ENCODE measurements around the gene SIGLEC7.

The SIGLEC7 gene

DNA sequence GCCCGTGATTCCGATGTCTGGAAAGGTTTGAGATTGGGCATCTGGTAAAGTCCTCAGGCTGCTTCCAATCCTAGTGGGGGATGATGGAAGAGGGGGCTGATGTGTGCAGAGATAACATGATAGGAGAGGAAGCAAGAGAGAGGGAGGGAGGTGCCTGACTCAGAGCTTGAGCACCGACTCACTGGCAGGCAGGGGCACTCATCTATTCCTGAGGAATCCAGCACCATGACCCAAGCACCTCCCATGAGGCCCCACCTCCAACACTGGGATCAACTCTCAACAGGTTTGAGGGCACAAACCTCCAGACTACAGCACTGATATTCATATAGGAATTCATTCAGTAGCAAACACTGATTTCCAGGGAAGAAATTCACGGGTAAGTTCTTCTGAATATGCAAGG, 23.0 kb upstream of the SIGLEC7 start:
- DNase-seq (ENCODE audit: low read depth): no peak

DNA sequence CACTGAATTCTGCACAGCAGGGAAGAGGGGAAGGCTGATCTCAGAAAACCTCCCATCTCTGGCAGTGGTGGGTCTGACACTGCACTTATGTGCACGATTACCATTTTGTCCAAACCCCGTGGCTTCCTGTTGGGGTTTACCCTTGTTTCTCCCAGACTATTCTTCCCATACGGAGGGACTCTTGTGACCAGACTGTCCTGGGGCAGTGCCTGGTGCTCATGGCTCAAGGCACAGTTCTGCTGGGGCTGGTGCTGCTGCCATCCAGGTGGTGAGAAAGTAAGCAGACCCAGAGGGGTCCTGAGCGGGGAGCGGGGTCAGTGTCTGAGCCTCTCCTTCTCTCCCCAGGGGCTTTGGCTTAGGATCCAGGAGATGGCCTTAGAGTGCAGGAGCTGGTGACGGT, 22.5 kb upstream of the SIGLEC7 start:
- DNase-seq (ENCODE audit: low read depth): no peak

DNA sequence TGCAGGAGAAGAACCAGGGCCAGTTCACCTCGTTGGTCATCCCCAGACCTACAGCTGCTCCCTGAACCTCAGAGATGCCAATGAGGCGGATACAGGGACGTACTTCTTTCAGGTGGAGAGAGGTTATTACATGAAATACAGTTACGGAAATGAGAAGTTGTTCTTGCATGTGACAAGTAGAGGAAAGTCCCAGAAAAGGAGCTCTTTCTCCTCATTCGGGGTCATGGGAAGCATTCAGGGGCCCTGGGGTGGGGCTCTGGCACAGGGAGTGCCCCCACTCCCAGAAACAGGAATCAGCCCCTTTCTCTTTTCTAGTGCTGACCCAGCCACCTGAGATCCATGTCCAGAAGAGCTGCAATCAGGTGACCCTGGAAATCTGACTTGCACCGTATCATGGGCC, 21.9 kb upstream of the SIGLEC7 start:
- DNase-seq (ENCODE audit: low read depth): no peak

DNA sequence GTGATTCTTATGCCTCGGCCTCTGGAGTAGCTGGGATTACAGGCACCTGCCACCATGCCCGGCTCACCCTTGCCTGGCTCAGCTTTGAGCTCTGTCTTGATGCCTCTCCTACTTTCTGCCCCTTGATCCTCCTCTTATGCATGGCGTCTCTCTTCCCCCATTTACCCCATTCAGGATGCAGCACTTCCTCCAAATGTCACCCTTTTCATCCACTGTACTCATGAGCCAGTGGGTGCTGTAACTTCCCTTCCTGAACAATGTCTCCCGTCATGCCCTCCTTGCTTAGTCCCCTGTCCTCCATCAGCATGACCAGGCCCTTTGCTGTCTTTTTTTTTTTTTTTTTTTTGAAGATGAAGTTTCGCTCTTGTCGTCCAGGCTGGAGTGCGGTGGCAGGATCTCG, 20.8 kb upstream of the SIGLEC7 start:
- DNase-seq (ENCODE audit: low read depth): no peak

DNA sequence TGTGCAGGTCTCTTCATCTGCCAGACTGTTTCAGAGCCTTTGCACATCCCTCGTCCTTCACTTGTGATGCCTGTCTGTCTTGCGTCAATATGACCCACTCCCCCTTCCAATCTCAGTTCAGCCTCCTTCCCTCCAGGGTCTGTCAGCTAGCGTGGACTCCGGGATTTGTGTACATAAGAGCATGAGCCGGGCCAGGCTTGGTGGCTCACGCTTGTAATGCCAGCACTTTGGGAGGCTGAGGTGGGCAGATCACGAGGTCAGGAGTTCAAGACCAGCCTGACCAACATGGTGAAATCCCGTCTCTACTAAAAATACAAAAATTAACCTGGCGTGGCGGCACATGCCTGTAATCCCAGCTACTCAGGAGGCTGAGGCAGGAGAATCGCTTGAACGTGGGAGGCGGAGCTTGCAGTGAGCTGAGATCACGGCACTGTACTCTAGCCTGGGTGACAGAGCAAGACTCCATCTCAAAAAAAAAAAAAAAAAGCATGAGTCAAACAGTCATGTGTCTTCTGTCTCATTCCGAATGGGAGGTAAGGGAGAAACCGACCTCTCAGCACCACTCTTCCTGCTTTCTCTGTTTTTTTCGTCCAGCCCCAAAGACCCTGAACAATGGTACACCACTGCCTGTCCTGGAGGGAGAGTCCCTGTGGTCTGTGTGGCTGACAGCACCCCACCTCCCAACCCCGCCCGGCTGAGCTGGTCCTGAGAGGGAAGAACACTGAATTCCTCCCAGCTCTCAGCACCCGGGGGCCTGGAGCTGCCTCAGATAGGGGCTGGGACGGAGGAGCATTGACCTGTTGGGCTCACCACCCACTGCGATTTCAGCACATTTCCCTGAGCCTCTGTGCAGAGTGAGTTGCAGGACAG, 19.8 kb upstream of the SIGLEC7 start:
- DNase-seq (ENCODE audit: low read depth): no peak

DNA sequence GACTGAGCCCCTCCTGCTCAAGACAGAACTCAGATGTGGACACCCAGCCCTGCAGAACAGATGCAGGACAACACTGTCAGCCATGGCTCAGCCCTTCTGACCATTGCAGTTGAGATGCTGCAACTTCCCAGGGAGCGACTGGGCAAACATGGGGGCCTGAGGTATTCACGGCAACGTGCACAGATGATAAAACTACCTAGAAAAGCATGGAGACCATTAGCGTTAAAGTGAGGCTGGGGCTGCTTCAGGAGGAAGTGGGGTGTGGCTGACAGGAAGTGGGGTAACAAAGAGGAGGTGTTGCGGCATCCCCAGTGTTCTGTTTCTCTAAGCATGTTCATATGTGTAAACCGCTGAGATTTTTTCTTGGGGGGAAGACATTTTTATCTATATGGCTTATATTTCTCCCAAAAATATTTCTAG, 18.7 kb upstream of the SIGLEC7 start:
- no peak for DNase-seq (ENCODE audit: low read depth)

DNA sequence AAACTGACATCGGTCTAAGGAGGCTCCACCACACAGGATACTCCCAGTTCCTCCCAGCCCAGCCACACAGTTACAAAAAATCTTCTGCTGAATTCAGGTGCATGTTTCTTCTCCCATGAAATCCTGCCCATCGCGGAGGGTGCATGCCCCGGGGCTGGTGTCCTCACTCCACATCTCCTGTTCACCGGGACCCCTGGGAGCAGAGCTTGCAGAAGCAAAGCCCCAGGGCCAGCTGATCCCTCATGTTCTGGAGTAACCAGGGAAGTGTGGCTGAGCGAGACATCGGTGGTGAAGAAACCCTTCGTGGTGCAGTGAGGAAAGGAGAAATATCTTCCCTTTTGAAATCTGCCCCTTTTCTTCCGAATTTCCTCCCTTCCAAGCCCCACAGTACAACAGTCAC, 18.3 kb upstream of the SIGLEC7 start:
- no peak for DNase-seq (ENCODE audit: low read depth)

DNA sequence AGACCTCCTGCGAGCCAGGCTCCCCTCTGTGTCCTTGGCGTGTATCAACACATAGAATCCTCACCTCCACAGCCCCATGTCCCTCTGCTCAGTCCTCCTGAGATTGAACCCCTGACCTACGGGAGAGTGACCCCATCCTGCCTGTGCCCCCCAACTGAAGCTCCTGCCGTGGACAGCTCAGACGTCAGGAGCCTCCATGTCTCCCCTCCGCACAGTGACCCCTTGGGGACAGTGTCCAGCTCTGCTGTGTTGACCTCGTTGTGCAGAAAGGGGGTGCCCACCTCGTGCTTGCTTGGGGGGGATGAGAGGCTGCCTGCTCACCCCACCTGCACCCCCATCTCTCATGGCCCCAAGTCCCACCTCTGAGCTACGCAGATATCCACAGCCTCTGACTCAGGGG, 17.9 kb upstream of the SIGLEC7 start:
- no peak for DNase-seq (ENCODE audit: low read depth)

DNA sequence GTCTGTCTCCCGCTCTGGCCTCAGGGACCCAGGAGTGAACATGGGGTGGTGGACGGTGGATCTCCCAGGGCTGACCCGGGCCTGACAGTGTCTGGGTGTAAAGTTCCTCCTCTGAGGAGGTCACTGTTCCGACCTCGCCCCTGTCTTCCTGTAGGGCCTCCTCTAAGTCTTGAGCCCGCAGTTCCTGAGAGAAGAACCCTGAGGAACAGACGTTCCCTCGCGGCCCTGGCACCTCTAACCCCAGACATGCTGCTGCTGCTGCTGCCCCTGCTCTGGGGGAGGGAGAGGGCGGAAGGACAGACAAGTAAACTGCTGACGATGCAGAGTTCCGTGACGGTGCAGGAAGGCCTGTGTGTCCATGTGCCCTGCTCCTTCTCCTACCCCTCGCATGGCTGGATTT, 17.4 kb upstream of the SIGLEC7 start, which contains the start of gene SIGLEC9:
Gene SIGLEC9 (plus strand): TSS at position 178 of the 400 bp plus-strand sequence. CDS start 69 bp downstream, at position 247.
- no peak for DNase-seq (ENCODE audit: low read depth)

DNA sequence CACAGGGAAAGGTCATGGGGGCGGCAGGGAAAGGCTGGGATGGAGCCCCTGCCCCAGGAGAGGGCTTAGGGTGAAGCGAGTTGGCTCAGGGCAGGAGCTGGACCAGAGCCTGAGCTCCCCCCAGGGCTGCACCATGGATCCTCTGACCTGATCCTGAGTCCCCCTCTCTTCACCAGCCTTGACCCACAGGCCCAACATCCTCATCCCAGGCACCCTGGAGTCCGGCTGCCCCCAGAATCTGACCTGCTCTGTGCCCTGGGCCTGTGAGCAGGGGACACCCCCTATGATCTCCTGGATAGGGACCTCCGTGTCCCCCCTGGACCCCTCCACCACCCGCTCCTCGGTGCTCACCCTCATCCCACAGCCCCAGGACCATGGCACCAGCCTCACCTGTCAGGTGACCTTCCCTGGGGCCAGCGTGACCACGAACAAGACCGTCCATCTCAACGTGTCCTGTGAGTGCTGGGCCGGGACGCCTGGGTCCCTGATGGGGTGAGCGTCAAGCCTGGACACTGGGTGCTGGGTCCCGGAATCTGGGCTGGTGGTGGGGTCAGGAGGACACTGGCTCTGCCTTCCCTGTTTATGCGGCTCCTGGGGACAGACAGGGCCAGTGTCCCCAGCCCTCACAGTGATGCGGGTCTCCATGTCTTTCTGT, 16.6 kb upstream of the SIGLEC7 start:
- no peak for DNase-seq (ENCODE audit: low read depth)

DNA sequence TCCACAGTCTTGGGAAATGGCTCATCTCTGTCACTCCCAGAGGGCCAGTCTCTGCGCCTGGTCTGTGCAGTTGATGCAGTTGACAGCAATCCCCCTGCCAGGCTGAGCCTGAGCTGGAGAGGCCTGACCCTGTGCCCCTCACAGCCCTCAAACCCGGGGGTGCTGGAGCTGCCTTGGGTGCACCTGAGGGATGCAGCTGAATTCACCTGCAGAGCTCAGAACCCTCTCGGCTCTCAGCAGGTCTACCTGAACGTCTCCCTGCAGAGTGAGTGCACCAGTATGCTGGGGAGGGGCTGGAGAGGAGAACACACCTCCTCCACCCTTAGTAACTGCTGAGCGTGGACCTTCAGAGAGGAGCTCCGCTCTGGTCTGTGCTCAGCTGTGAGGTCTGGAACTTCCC, 15.1 kb upstream of the SIGLEC7 start:
- DNase-seq (ENCODE audit: low read depth): no peak

DNA sequence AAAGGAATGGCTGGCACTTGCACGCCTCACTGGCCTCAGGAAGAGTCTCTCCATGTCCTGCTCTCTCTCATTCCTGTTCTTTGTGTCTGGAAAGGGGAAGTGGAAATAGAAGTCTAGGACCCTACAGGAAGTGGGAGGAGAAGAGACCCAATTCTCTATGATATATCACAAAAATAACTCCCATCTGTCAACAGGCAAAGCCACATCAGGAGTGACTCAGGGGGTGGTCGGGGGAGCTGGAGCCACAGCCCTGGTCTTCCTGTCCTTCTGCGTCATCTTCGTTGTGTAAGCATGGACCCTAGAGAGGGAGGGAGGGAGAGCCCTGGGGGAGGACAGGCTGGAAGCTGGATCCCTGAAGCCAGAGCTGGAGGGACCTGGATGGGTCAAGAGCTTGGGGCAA, 14.3 kb upstream of the SIGLEC7 start:
- DNase-seq (ENCODE audit: low read depth): no peak

DNA sequence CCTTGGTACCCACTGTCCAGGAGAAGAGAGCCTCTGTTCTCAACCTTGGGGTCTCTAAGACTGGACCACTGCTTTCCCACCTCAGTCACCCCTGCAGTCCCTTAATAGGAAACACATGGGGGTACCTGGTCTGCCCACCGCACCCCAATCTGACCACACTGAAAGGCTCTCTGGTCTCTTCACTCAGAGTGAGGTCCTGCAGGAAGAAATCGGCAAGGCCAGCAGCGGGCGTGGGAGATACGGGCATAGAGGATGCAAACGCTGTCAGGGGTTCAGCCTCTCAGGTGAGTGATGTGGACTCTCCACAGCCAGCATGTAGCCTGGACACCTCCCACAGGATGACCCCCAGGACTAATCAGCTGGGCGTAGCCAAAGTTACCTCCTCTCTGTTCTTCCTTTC, 13.9 kb upstream of the SIGLEC7 start:
- no peak for DNase-seq (ENCODE audit: low read depth)

DNA sequence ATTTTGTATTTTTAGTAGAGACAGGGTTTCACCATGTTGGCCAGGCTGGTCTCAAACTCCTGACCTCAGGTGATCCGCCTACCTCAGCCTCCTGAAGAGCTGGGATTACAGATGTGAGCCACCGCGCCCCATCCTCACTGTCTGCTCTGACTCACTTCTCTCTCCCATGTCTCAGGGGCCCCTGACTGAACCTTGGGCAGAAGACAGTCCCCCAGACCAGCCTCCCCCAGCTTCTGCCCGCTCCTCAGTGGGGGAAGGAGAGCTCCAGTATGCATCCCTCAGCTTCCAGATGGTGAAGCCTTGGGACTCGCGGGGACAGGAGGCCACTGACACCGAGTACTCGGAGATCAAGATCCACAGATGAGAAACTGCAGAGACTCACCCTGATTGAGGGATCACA, 12.4 kb upstream of the SIGLEC7 start:
- DNase-seq (ENCODE audit: low read depth): no peak

DNA sequence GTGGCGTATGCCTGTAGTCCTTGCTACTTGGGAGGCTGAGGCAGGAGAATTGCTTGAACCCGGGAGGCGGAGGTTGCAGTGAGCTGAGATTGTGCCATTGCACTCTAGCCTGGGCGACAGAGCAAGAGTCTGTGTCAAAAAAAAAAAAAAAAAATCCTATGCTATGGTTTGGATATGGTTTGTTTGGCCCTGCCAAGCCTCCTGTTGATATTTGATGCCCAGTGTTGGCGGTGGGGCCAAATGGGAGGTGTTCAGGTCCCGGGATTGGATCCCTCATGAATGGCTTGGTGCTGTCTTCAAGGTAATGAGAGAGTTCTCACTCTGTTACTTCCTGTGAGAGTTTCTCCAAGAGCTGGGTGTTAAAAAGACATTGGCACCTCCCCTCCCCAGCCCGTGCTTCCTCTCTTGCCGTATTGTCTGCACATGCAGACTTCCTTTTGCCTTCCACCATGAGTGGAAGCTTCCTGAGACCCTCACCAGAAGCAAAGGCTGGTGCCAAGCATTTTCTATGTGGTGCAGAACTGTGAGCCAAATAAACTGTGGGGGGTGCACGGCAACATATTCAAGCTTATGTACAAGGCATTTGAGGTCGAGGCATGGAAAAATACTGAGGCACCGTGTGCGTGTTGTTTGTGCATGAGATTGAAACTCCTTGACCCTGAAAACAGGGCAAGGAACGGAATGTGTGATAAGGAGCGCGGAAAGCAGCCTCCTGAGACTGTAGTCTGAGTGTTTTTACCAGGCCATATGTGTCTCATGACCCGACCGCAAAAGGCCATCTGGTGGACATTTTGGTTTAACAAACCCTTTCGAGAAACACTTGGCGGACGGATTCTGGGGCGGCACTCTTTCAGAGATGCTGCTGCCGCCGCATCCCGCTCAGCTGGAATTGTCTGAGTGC, 10.1 kb upstream of the SIGLEC7 start:
- DNase-seq (ENCODE audit: low read depth): peak; percentile 9

DNA sequence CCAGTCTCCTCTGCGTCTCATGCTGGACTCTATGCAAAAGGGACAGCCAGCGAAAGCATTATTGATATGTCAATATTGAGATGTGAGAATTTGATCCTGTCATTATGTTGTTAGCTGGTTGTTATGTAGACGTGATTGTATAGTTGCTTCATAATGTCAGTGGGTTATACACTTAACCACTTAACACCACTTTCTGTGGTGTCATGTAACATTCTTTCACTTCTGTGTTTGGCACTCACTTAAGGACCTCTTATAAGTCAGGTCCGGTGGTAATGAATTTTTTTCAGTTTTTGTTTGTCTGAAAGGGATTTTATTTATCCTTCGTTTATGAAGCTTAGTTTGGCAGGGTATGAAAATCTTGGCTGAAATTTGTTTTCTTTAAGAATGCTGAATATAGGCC, 7.1 kb upstream of the SIGLEC7 start:
- no peak for DNase-seq (ENCODE audit: low read depth)

DNA sequence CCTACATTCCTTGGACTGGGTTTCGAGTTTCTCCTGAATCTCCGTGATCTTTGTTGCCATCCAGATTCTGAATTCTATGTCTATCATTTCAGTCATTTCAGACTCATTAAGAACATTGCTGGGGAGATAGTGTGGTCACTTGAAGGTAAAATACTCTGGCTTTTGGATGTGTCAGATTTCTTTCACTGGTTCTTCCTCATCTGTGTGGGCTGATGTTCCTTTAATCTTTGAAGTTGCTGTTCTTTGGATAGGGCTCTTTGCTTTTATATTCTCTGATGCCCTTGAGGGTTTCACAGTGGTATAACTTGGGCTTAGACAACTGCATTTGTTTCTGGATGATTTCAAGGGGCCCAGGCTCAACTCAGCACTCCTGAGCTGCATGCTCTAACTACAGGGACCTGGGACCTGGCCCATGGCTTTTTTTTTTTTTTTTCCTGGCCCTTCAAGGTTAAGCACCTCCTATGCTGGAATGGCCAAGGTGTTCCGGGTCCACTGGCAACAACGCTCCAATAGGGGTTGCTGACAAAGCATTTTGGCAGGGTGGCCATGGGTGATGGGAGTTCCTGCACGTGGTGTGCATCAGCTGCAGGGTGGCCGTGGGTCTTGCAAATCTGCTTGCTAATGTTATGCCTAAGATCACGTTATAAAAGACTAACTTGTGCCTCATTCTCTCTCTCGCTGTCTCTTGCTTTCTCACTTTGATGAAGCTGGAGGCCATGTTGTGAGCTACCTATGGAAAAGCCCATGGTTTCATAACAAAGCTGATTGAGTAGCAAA, 5.9 kb upstream of the SIGLEC7 start:
- DNase-seq (ENCODE audit: low read depth): no peak

DNA sequence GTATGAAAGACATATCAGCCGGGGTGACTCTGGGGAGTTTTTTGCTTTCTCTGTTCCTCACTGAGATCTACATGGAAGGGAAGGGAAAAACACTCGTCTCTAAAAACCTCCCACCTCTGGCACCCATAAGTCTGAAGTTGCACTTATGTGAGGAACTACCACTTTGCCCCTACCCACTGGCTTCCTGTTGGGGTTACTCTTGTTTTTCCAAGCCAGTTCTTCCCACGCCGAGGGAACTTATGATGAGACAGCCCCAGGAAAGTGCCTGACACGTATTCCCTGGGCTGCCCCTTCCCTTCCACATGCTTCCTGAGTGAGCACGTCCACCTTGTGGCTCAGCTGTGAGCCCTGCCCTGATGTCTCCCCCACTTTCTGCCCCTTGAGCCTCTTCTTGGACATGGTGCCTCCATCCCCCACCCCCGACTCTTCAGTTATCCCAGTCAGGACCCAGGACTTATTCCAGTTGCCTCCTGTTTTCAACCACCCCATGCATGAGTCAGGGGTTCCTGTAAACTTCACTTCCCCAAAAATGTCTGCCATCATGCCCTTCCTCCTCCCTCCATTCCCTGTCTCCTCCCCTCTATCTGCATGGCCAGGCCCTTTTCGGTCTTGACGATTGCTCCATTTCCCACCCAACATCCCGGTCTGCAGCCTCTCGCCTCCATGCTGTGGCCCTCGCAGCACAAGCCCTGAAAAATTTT, 5.1 kb upstream of the SIGLEC7 start:
- no peak for DNase-seq (ENCODE audit: low read depth)

DNA sequence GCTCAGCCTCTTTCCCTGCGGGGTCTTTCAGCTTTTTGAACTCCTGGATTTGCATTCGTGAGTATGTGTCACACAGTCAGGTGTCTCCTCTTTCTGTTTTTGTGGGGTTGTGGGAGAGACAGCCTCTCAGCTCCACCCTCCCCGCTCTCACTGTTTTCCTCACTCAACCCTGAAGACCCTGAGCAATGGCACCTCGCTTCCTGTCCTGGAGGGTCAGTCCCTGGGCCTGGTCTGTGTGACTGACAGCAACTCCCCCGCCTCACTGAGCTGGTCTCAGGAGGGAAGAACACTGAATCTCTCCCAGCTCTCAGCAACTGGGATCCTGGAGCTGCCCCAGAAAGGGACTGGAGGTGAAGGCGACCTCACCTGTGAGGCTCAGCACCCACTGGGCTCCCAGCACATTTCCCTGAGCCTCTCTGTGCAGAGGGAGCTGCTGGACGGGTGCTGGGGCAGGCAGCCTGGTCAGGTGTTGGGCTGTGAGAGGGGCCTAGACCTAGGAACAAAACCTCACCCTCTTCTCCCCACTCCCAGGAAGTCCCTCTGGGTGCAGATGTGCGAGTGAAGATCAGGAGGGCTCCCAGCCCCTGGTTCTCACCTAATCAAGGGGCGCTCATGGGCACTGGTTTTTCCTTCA, 4.2 kb upstream of the SIGLEC7 start:
- no peak for DNase-seq (ENCODE audit: low read depth)

DNA sequence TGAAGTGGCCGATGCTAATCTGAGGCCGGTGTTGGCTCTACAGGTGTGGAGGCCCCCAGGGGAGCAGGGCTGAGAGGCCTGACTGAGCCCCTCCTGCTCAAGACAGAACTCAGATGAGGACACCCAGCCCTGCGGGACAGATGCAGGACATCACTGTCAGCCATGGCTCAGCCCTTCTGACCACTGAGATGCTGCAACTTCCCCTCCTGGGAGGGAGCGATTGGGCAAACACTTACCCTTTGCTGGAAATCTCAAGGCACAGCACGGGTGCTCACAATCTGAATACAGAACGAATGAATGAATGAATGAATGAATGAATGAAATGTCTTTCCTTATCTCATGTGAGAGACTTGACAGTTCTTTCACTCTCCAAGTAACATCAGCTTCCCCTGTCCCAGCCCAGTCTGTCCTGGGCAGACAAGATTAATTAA, 3.5 kb upstream of the SIGLEC7 start:
- no peak for DNase-seq (ENCODE audit: low read depth)

Data from EH (cell line).